ENCODE measurements around the gene R3HDML. TPM values are rescaled to one million over a fixed set of nuclear protein-coding genes. Genes with fewer than 3 reads are reported as not detected.

R3HDML gene
- total and polyA plus RNA-seq, 10 of the 15 experiments (the other 5 are each of a cell fraction or from before 2014, with no cell fraction given), result not detected

GRCh38 chr20:44394452-44394701 lies 57.5 kb downstream of the R3HDML start:
- SMC1A ChIA-PET (ENCODE audit: uncharacterized antibody, unreplicated experiment), result no interaction called here
- H3K27ac ChIP-seq (ENCODE audit: control insufficient read depth, insufficient read depth), result no peak overlapping the region
- H3K36me3 ChIP-seq (ENCODE audit: control insufficient read depth in 2 of 2, insufficient read depth in 2 of 2, low read length in 1 of 2), result no peaks in the 10 kb centered on the region
- ATAC-seq (no peak), DNase-seq (ENCODE audit: low read depth, low spot score) (no peak), FAIRE-seq (no peak)
- no TSS peak for BruUV-seq (replicated peaks)
- H3K4me2 ChIP-seq (ENCODE audit: control insufficient read depth, insufficient read depth), result no peak overlapping the region
- 45% methylated on average over 2 of the region's 2 CpGs for WGBS (ENCODE audit: insufficient coverage, insufficient replicate concordance, low lambda C conversion rate, missing lambda C conversion rate)
- RAD21 ChIA-PET (ENCODE audit: unreplicated experiment), result no interaction called here
- H3K27me3 ChIP-seq (replicated peaks in 1 of 2; ENCODE audit: control insufficient read depth in 2 of 2, insufficient read depth in 2 of 2, low read length in 1 of 2), result peaks cover 1 to 8% of the 10 kb centered on the region in 2 experiments; a peak in 2 of 4 replicates
- TF ChIP-seq MTA2 (IDR thresholded peaks at IDR 0.05; ENCODE audit: low read depth) (no peak), PAX5 (IDR thresholded peaks at IDR 0.05; ENCODE audit: borderline replicate concordance, low read depth, low read length) (no peak), USF1 (IDR thresholded peaks at IDR 0.05; ENCODE audit: borderline replicate concordance, extremely low read length, insufficient read depth, low read depth, low read length) (no peak), SMAD5 (IDR thresholded peaks at IDR 0.05; ENCODE audit: low read depth) (no peak), TCF3 (IDR thresholded peaks at IDR 0.05; ENCODE audit: borderline replicate concordance, insufficient read depth, low read depth, low read length) (no peak)
- in situ Hi-C loops (cut with MboI), result no loop called here
- intact Hi-C loops (cut with micrococcal nuclease; ENCODE audit: unreplicated experiment), result no loop called here
- no peaks in the 10 kb centered on the region for H3K79me2 ChIP-seq (ENCODE audit: control insufficient read depth, insufficient read depth, low read length)
- no peaks in the 10 kb centered on the region for H3K4me1 ChIP-seq (ENCODE audit: control insufficient read depth, insufficient read depth, low read length)
- H3K9me3 ChIP-seq (replicated peaks; ENCODE audit: control insufficient read depth, insufficient read depth, low read length), result no peaks in the 10 kb centered on the region
- no peak overlapping the region for H3K9ac ChIP-seq (ENCODE audit: control insufficient read depth, insufficient read depth, low read length)
- no peaks in the 10 kb centered on the region for H4K20me1 ChIP-seq (ENCODE audit: control insufficient read depth, insufficient read depth)
- POLR2A ChIA-PET, result no interaction called here
- no peak overlapping the region for H2AFZ ChIP-seq (ENCODE audit: control insufficient read depth, low read depth, low read length)
- CTCF ChIA-PET, result interaction anchor here (0.6 kb wide), 1 partner anchor 17 kb away, joined by 3 read pairs; no protein-coding TSS in a partner anchor
- H3K4me3 ChIP-seq, result no peak overlapping the region

- no TSS peak for BruUV-seq (replicated peaks)
- intact Hi-C loops (cut with micrococcal nuclease; ENCODE audit: unreplicated experiment) (no loop called here), in situ Hi-C loops (cut with MboI) (no loop called here)
- Histone ChIP-seq H3K27ac (ENCODE audit: control insufficient read depth, insufficient read depth) (no peak overlapping the region), H3K79me2 (ENCODE audit: control insufficient read depth, insufficient read depth, low read length) (no peaks in the 10 kb centered on the region), H2AFZ (ENCODE audit: control insufficient read depth, low read depth, low read length) (no peak overlapping the region), H4K20me1 (ENCODE audit: control insufficient read depth, insufficient read depth) (no peaks in the 10 kb centered on the region), H3K9me3 (replicated peaks; ENCODE audit: control insufficient read depth, insufficient read depth, low read length) (no peaks in the 10 kb centered on the region), H3K4me2 (ENCODE audit: control insufficient read depth, insufficient read depth) (no peak overlapping the region), H3K4me1 (ENCODE audit: control insufficient read depth, insufficient read depth, low read length) (no peaks in the 10 kb centered on the region), H3K4me3 (no peak overlapping the region), H3K27me3 (replicated peaks in 1 of 2; ENCODE audit: control insufficient read depth in 2 of 2, insufficient read depth in 2 of 2, low read length in 1 of 2) (peaks cover 0 to 8% of the 10 kb centered on the region in 2 experiments; a peak in 2 of 4 replicates), H3K9ac (ENCODE audit: control insufficient read depth, insufficient read depth, low read length) (no peak overlapping the region), H3K36me3 (ENCODE audit: control insufficient read depth in 2 of 2, insufficient read depth in 2 of 2, low read length in 1 of 2) (no peaks in the 10 kb centered on the region)
- ChIA-PET RAD21 (ENCODE audit: unreplicated experiment) (no interaction called here), CTCF (interaction anchor here (0.5 to 1.9 kb wide), 2 partner anchors 9 to 14 kb away, joined by 3 to 9 read pairs; no protein-coding TSS in a partner anchor), POLR2A (no interaction called here), SMC1A (ENCODE audit: uncharacterized antibody, unreplicated experiment) (no interaction called here)
- no peak for ATAC-seq
- FAIRE-seq, result no peak
- WGBS (ENCODE audit: insufficient coverage, insufficient replicate concordance, low lambda C conversion rate, missing lambda C conversion rate), result 18% methylated on average over 15 of the region's 15 CpGs
- DNase-seq (ENCODE audit: low read depth, low spot score), result no peak
- no peak for TF ChIP-seq RELB (IDR thresholded peaks at IDR 0.05; ENCODE audit: low read depth)
- TF ChIP-seq RBBP5 (conservative IDR thresholded peaks at IDR 0.05), result no peak
- TF ChIP-seq CHD4 (IDR thresholded peaks at IDR 0.05), result no peak
- TF ChIP-seq HDAC2 (IDR thresholded peaks at IDR 0.05), result no peak
- TF ChIP-seq ATF7 (IDR thresholded peaks at IDR 0.05; ENCODE audit: low read depth), result no peak
- TF ChIP-seq ATF2 (IDR thresholded peaks at IDR 0.05; ENCODE audit: low read length), result no peak
- TF ChIP-seq RUNX3 (IDR thresholded peaks at IDR 0.05; ENCODE audit: low read length), result no peak
- no peak for TF ChIP-seq PAX8 (IDR thresholded peaks at IDR 0.05)
- no peak for TF ChIP-seq EZH2 (IDR thresholded peaks at IDR 0.05; ENCODE audit: borderline replicate concordance, control insufficient read depth, low read depth, low read length)
- TF ChIP-seq BMI1 (IDR thresholded peaks at IDR 0.05; ENCODE audit: borderline replicate concordance), result no peak
Observed at GRCh38 chr20:44394702-44395460, 58.0 kb downstream of the R3HDML start.
